HG03378 (cell line): ENCODE data around the gene SKIC2.
"Not testable (repeated sequence)": the region's sequence is repeated elsewhere in the genome, so short reads cannot be mapped to it uniquely, and the experiment has no call there.

Experiments used
- ATAC-seq: cut with Tn5 transposase; IDR thresholded peaks from one replicate; pipeline ENCODE4 v1.9.1; 2021; ENCODE audit warnings: mild to moderate bottlenecking, moderate library complexity; ENCODE audit not compliant: unreplicated experiment

The SKIC2 gene

GRCh38 chr6:32003301-32003700 lies 44.3 kb downstream of the SKIC2 start:
- ATAC-seq, result not testable (repeated sequence)

GRCh38 chr6:32004393-32004792 lies 45.4 kb downstream of the SKIC2 start:
- ATAC-seq, result not testable (repeated sequence)

GRCh38 chr6:32004864-32005537 lies 46.0 kb downstream of the SKIC2 start:
- not testable (repeated sequence) for ATAC-seq

GRCh38 chr6:32005538-32005880 lies 46.5 kb downstream of the SKIC2 start:
- ATAC-seq, result not testable (repeated sequence)

- ATAC-seq, result not testable (repeated sequence)
Measured at GRCh38 chr6:32005991-32006529, 47.1 kb downstream of the SKIC2 start.

- ATAC-seq, result not testable (repeated sequence)
Measured at GRCh38 chr6:32007086-32007485, 48.1 kb downstream of the SKIC2 start.

GRCh38 chr6:32008037-32008436 lies 49.1 kb downstream of the SKIC2 start:
- not testable (repeated sequence) for ATAC-seq

- ATAC-seq, result not testable (repeated sequence)
Measured at GRCh38 chr6:32008616-32009015, 49.6 kb downstream of the SKIC2 start.

- not testable (repeated sequence) for ATAC-seq
Measured at GRCh38 chr6:32009537-32009936, 50.6 kb downstream of the SKIC2 start.

GRCh38 chr6:32010856-32011530 lies 52.0 kb downstream of the SKIC2 start:
- ATAC-seq, result not testable (repeated sequence)

GRCh38 chr6:32012941-32013617 lies 54.1 kb downstream of the SKIC2 start:
- not testable (repeated sequence) for ATAC-seq

- not testable (repeated sequence) for ATAC-seq
Measured at GRCh38 chr6:32013738-32014137, 54.8 kb downstream of the SKIC2 start.

- not testable (repeated sequence) for ATAC-seq
Measured at GRCh38 chr6:32014547-32014946, 55.6 kb downstream of the SKIC2 start, which contains the start of gene C4B. C4B (plus strand) TSS chr6:32014795; CDS start chr6:32014846, 51 bp downstream.
